ENCODE measurements around the gene CHGA.

CHGA gene

GRCh38 chr14:92945544-92945943, 22.6 kb downstream of the CHGA start:
- H3K36me3 Mint-ChIP-seq (ENCODE audit: insufficient read depth): peaks cover 16% of the 10 kb centered on the region
- DNase-seq (ENCODE audit: low spot score in 2 of 2) (no peak), ATAC-seq (replicated peaks; ENCODE audit: extremely low read depth, poor library complexity, severe bottlenecking) (no peak)
- H3K4me3 Mint-ChIP-seq: no peak overlapping the region
- no peak overlapping the region for H3K27ac Mint-ChIP-seq (ENCODE audit: low read depth)
- no peaks in the 10 kb centered on the region for H3K4me1 Mint-ChIP-seq
- H3K27me3 Mint-ChIP-seq: no peaks in the 10 kb centered on the region
- H3K9me3 Mint-ChIP-seq: no peaks in the 10 kb centered on the region

- H3K4me1 Mint-ChIP-seq: no peaks in the 10 kb centered on the region
- peaks cover 21% of the 10 kb centered on the region for H3K36me3 Mint-ChIP-seq (ENCODE audit: insufficient read depth)
- H3K9me3 Mint-ChIP-seq: no peaks in the 10 kb centered on the region
- ATAC-seq (replicated peaks; ENCODE audit: extremely low read depth, poor library complexity, severe bottlenecking) (no peak), DNase-seq (ENCODE audit: low spot score in 2 of 2) (no peak)
- no peaks in the 10 kb centered on the region for H3K27me3 Mint-ChIP-seq
- H3K4me3 Mint-ChIP-seq: no peak overlapping the region
- H3K27ac Mint-ChIP-seq (ENCODE audit: low read depth): no peak overlapping the region
Observed at GRCh38 chr14:92945959-92946846, 23.3 kb downstream of the CHGA start.

GRCh38 chr14:92946847-92947545, 24.0 kb downstream of the CHGA start:
- H3K36me3 Mint-ChIP-seq (ENCODE audit: insufficient read depth): peaks cover 20% of the 10 kb centered on the region
- H3K9me3 Mint-ChIP-seq: no peaks in the 10 kb centered on the region

GRCh38 chr14:92948647-92949046, 25.7 kb downstream of the CHGA start:
- H3K27ac Mint-ChIP-seq (ENCODE audit: low read depth): peak overlapping the region; percentile 71

More at GRCh38 chr14:92946847-92947545, 24.0 kb downstream of the CHGA start:
- no peak for DNase-seq (ENCODE audit: low spot score in 2 of 2)
- peak overlapping the region; percentile 44 for H3K27ac Mint-ChIP-seq (ENCODE audit: low read depth)
- peaks cover 4% of the 10 kb centered on the region for H3K4me1 Mint-ChIP-seq
- H3K4me3 Mint-ChIP-seq: no peak overlapping the region
- no peak for ATAC-seq (replicated peaks; ENCODE audit: extremely low read depth, poor library complexity, severe bottlenecking)
- H3K27me3 Mint-ChIP-seq: no peaks in the 10 kb centered on the region

GRCh38 chr14:92949496-92950192, 26.7 kb downstream of the CHGA start:
- DNase-seq (ENCODE audit: low spot score in 2 of 2) (no peak), ATAC-seq (replicated peaks; ENCODE audit: extremely low read depth, poor library complexity, severe bottlenecking) (no peak)
- Mint-ChIP-seq H3K9me3 (no peaks in the 10 kb centered on the region), H3K4me3 (no peak overlapping the region), H3K27ac (ENCODE audit: low read depth) (no peak overlapping the region), H3K36me3 (ENCODE audit: insufficient read depth) (peaks cover 19% of the 10 kb centered on the region), H3K27me3 (no peaks in the 10 kb centered on the region), H3K4me1 (peaks cover 10% of the 10 kb centered on the region)

More at GRCh38 chr14:92948647-92949046, 25.7 kb downstream of the CHGA start:
- Mint-ChIP-seq H3K36me3 (ENCODE audit: insufficient read depth) (peaks cover 22% of the 10 kb centered on the region), H3K4me3 (no peak overlapping the region), H3K9me3 (no peaks in the 10 kb centered on the region), H3K4me1 (peaks cover 10% of the 10 kb centered on the region), H3K27me3 (no peaks in the 10 kb centered on the region)
- DNase-seq (ENCODE audit: low spot score in 2 of 2): no peak
- no peak for ATAC-seq (replicated peaks; ENCODE audit: extremely low read depth, poor library complexity, severe bottlenecking)

- no peak for DNase-seq (ENCODE audit: low spot score in 2 of 2)
- Mint-ChIP-seq H3K4me1 (peaks cover 16% of the 10 kb centered on the region), H3K27me3 (no peaks in the 10 kb centered on the region), H3K36me3 (ENCODE audit: insufficient read depth) (peaks cover 19% of the 10 kb centered on the region), H3K27ac (ENCODE audit: low read depth) (no peak overlapping the region), H3K4me3 (no peak overlapping the region), H3K9me3 (no peaks in the 10 kb centered on the region)
- ATAC-seq (replicated peaks; ENCODE audit: extremely low read depth, poor library complexity, severe bottlenecking): no peak
Observed at GRCh38 chr14:92950193-92950540, 27.2 kb downstream of the CHGA start.

GRCh38 chr14:92950773-92951172, 27.8 kb downstream of the CHGA start:
- ATAC-seq (replicated peaks; ENCODE audit: extremely low read depth, poor library complexity, severe bottlenecking) (no peak), DNase-seq (ENCODE audit: low spot score in 2 of 2) (no peak)
- Mint-ChIP-seq H3K27ac (ENCODE audit: low read depth) (no peak overlapping the region), H3K9me3 (no peaks in the 10 kb centered on the region), H3K36me3 (ENCODE audit: insufficient read depth) (peaks cover 19% of the 10 kb centered on the region), H3K4me3 (no peak overlapping the region), H3K4me1 (peaks cover 16% of the 10 kb centered on the region), H3K27me3 (no peaks in the 10 kb centered on the region)

GRCh38 chr14:92951261-92951660, 28.3 kb downstream of the CHGA start:
- Mint-ChIP-seq H3K36me3 (ENCODE audit: insufficient read depth) (peaks cover 23% of the 10 kb centered on the region), H3K27ac (ENCODE audit: low read depth) (no peak overlapping the region), H3K27me3 (no peaks in the 10 kb centered on the region), H3K4me3 (no peak overlapping the region), H3K9me3 (no peaks in the 10 kb centered on the region), H3K4me1 (peaks cover 16% of the 10 kb centered on the region)
- DNase-seq (ENCODE audit: low spot score in 2 of 2) (no peak), ATAC-seq (replicated peaks; ENCODE audit: extremely low read depth, poor library complexity, severe bottlenecking) (no peak)

- Mint-ChIP-seq H3K9me3 (no peaks in the 10 kb centered on the region), H3K36me3 (ENCODE audit: insufficient read depth) (peaks cover 23% of the 10 kb centered on the region), H3K4me3 (no peak overlapping the region), H3K27ac (ENCODE audit: low read depth) (peak overlapping the region; percentile 46), H3K27me3 (no peaks in the 10 kb centered on the region), H3K4me1 (peaks cover 16% of the 10 kb centered on the region)
- DNase-seq (ENCODE audit: low spot score in 2 of 2) (peak; percentile 68 to 85), ATAC-seq (replicated peaks; ENCODE audit: extremely low read depth, poor library complexity, severe bottlenecking) (peak; percentile 82)
Observed at GRCh38 chr14:92951912-92952471, 29.0 kb downstream of the CHGA start.

- Mint-ChIP-seq H3K4me3 (no peak overlapping the region), H3K27me3 (no peaks in the 10 kb centered on the region), H3K27ac (ENCODE audit: low read depth) (peak overlapping the region; percentile 46), H3K4me1 (peaks cover 16% of the 10 kb centered on the region), H3K36me3 (ENCODE audit: insufficient read depth) (peaks cover 23% of the 10 kb centered on the region), H3K9me3 (no peaks in the 10 kb centered on the region)
- no peak for ATAC-seq (replicated peaks; ENCODE audit: extremely low read depth, poor library complexity, severe bottlenecking)
- no peak for DNase-seq (ENCODE audit: low spot score in 2 of 2)
Observed at GRCh38 chr14:92952481-92953298, 29.7 kb downstream of the CHGA start.

- no peaks in the 10 kb centered on the region for H3K27me3 Mint-ChIP-seq
- no peak overlapping the region for H3K4me3 Mint-ChIP-seq
- DNase-seq (ENCODE audit: low spot score in 2 of 2) (no peak), ATAC-seq (replicated peaks; ENCODE audit: extremely low read depth, poor library complexity, severe bottlenecking) (no peak)
- no peak overlapping the region for H3K27ac Mint-ChIP-seq (ENCODE audit: low read depth)
- H3K9me3 Mint-ChIP-seq: no peaks in the 10 kb centered on the region
- H3K4me1 Mint-ChIP-seq: peaks cover 16% of the 10 kb centered on the region
- H3K36me3 Mint-ChIP-seq (ENCODE audit: insufficient read depth): peaks cover 22% of the 10 kb centered on the region
Observed at GRCh38 chr14:92953526-92953925, 30.6 kb downstream of the CHGA start.

- no peak for ATAC-seq (replicated peaks; ENCODE audit: extremely low read depth, poor library complexity, severe bottlenecking)
- no peak overlapping the region for H3K4me3 Mint-ChIP-seq
- H3K27me3 Mint-ChIP-seq: no peaks in the 10 kb centered on the region
- no peak for DNase-seq (ENCODE audit: low spot score in 2 of 2)
- peaks cover 16% of the 10 kb centered on the region for H3K4me1 Mint-ChIP-seq
- peaks cover 17% of the 10 kb centered on the region for H3K36me3 Mint-ChIP-seq (ENCODE audit: insufficient read depth)
- no peak overlapping the region for H3K27ac Mint-ChIP-seq (ENCODE audit: low read depth)
- H3K9me3 Mint-ChIP-seq: no peaks in the 10 kb centered on the region
Observed at GRCh38 chr14:92954933-92955332, 32.0 kb downstream of the CHGA start.
